K562 (cell line): ENCODE data around the gene FAM200B. TPM values are rescaled to one million over a fixed set of nuclear protein-coding genes. Genes with fewer than 3 reads are reported as not detected.

Source experiments
- ATAC-seq: fragments of 200-7000 bp; cut with Tn5 transposase; 3 replicates; pipeline ENCODE4 v1.9.1; 2020; ENCODE audit warnings: moderate library complexity
- BruUV-seq: library from RNA; stranded (reverse); fragments of 400-500 nt; replicated peaks from 2 replicates; lab custom pipeline; 2021; lab: Mats Ljungman, UMichigan
- CTCF ChIA-PET: fragments of 300-600 bp; formaldehyde crosslinking; extraction: SDS; loops from one replicate; lab custom pipeline; 2021; ENCODE audit warnings: low intra/inter-chr PET ratio; lab: Yijun Ruan, JAX
- POLR2A ChIA-PET: fragments of 300-600, 350-650 bp; sonication (Branson Sonifier 250); formaldehyde crosslinking; extraction: SDS; loops from one replicate; lab custom pipeline; 2021; ENCODE audit warnings: antibody characterized with exemption, inconsistent platforms; lab: Yijun Ruan, JAX
- DNase-seq, 4 experiments: peaks; one replicate each; pipeline versions ENCODE4 v3.0.0 to v3.0.0-alpha.2; 2011 to 2018; ENCODE audit warnings: low spot score in 3 of 4, mixed read lengths in 3 of 4; ENCODE audit errors: extremely low read depth in 1 of 4
- FAIRE-seq: peaks from 2 replicates; lab custom pipeline; 2011; peaks lifted over from hg19 to GRCh38; lab: Jason Lieb, UNC
- H2AFZ ChIP-seq: 2 replicates; pipeline ENCODE4 v1.6.0; 2011; ENCODE audit warnings: low read depth, low read length, control low read depth, inconsistent platforms
- H3K27ac ChIP-seq: fragments of 200-600 bp; 3 replicates; pipeline ENCODE4 v1.8.0; 2011; ENCODE audit warnings: low read depth, mild to moderate bottlenecking, control low read depth, inconsistent platforms, low read length, moderate library complexity, mixed read lengths; ENCODE audit errors: extremely low read depth
- H3K27me3 ChIP-seq, 2 experiments: fragments of 300-600 bp in 1 of 2; 2 replicates in 1 of 2; 3 replicates in 1 of 2; pipeline versions ENCODE4 v1.6.0 to v1.8.0; 2011; ENCODE audit warnings: inconsistent platforms in 2 of 2, low read length in 2 of 2, mild to moderate bottlenecking in 1 of 2, mixed read lengths in 1 of 2, moderate library complexity in 1 of 2; ENCODE audit not compliant: control insufficient read depth in 2 of 2, insufficient read depth in 2 of 2
- H3K36me3 ChIP-seq: fragments of 300-600 bp; 3 replicates; pipeline ENCODE4 v1.8.0; 2011; ENCODE audit warnings: mild to moderate bottlenecking, low read length, inconsistent platforms; ENCODE audit not compliant: control insufficient read depth, insufficient read depth
- H3K4me1 ChIP-seq, 2 experiments: fragments of 200-600 bp in 1 of 2; replicated peaks in 1 of 2; 2 replicates in 1 of 2; 3 replicates in 1 of 2; pipeline versions ENCODE4 v1.5.1 to v1.8.0; 2011; ENCODE audit warnings: inconsistent platforms in 2 of 2, low read length in 2 of 2, mild to moderate bottlenecking in 1 of 2, mixed read lengths in 1 of 2, moderate library complexity in 1 of 2; ENCODE audit not compliant: control insufficient read depth in 2 of 2, insufficient read depth in 2 of 2
- H3K4me2 ChIP-seq: 2 replicates; pipeline ENCODE4 v1.6.1; 2011; ENCODE audit warnings: low read length, control low read depth, inconsistent platforms, mixed read lengths; ENCODE audit not compliant: insufficient read depth
- H3K4me3 ChIP-seq: fragments of 200-600 bp; sonication (generic), shearing (Covaris generic); 2 replicates; pipeline ENCODE4 v1.5.1; 2016; ENCODE audit warnings: control low read depth, inconsistent platforms
- H3K79me2 ChIP-seq: fragments of 200-600 bp; 3 replicates; pipeline ENCODE4 v1.8.0; 2011; ENCODE audit warnings: low read length, inconsistent platforms; ENCODE audit not compliant: control insufficient read depth, insufficient read depth
- H3K9ac ChIP-seq, 2 experiments: 2 replicates each; pipeline versions ENCODE4 v1.6.0 to v1.6.1; 2011; ENCODE audit warnings: low read depth in 2 of 2, low read length in 2 of 2, control low read depth in 1 of 2, inconsistent platforms in 1 of 2, mild to moderate bottlenecking in 1 of 2, mixed read lengths in 1 of 2; ENCODE audit not compliant: insufficient read depth in 1 of 2
- H3K9me1 ChIP-seq: one replicate; pipeline ENCODE4 v1.6.0; 2011; ENCODE audit warnings: inconsistent platforms, mild to moderate bottlenecking, low read length, moderate library complexity; ENCODE audit not compliant: control insufficient read depth, insufficient read depth
- H3K9me3 ChIP-seq: replicated peaks from 2 replicates; pipeline ENCODE4 v1.5.1; 2011; ENCODE audit warnings: low read depth, low read length, inconsistent platforms; ENCODE audit not compliant: control insufficient read depth, insufficient read depth
- H4K20me1 ChIP-seq: replicated peaks from 2 replicates; pipeline ENCODE4 v1.6.1; 2011; ENCODE audit warnings: low read length, inconsistent platforms, mixed read lengths; ENCODE audit not compliant: control insufficient read depth, insufficient read depth
- ARID2 ChIP-seq: fragments of 450-650 bp; IDR thresholded peaks from 2 replicates; pipeline ENCODE4 v1.6.1; 2017; ENCODE audit warnings: antibody characterized with exemption, mild to moderate bottlenecking
- NR2C1 ChIP-seq, 2 experiments: fragments of 450-650 bp; IDR thresholded peaks; 2 replicates each; pipeline ENCODE4 v1.6.1; 2017; ENCODE audit warnings: mild to moderate bottlenecking in 2 of 2, antibody characterized with exemption in 1 of 2, inconsistent platforms in 1 of 2, missing compliant biosample characterization in 1 of 2, missing genetic modification characterization in 1 of 2
- ZNF239 ChIP-seq: fragments of 250-450 bp; sonication (Bioruptor Pico); IDR thresholded peaks from 2 replicates; pipeline ENCODE4 v1.4.0; 2020; ENCODE audit warnings: mild to moderate bottlenecking
- whole genome bisulfite sequencing: fragments of 100-300 bp; shearing (Covaris generic); methylation state at CpG from one replicate; pipeline ENCODE4 v1.1.6; 2016; ENCODE audit warnings: low coverage, mixed read lengths; ENCODE audit not compliant: insufficient coverage; ENCODE audit errors: missing lambda C conversion rate; 5-methylcytosine and 5-hydroxymethylcytosine counted together
- in situ Hi-C: fragments of 300-500 bp; cut with MboI; formaldehyde crosslinking; loops from 4 replicates; pipeline ENCODE4 v1.15.0; 2018; ENCODE audit warnings: inconsistent platforms, mixed read lengths
- intact Hi-C: fragments of 100-400 bp; cut with micrococcal nuclease; formaldehyde crosslinking; loops from 2 replicates; pipeline ENCODE4 v1.14.2; 2022
- polyA plus RNA-seq, 8 experiments: library from polyadenylated mRNA; depleted of rRNA in 4 of 8; stranded (reverse) in 5 of 8; unstranded in 3 of 8; fragments of >200 nt; fragmentation: Nextera tagmentation in 2 of 8; fragmentation: Illumina TruSeq in 1 of 8; extraction: Ambion mirVana in 2 of 8; extraction: Trizol in 1 of 8; gene quantifications; 2 replicates each; pipeline versions ENCODE4 v1.2.1 to v1.2.3, GENCODE V29; 2011 to 2014; ENCODE audit warnings: inconsistent platforms in 1 of 8, missing spikeins in 1 of 8
- total RNA-seq, 7 experiments: library from RNA; depleted of rRNA in 6 of 7; stranded (reverse); fragments of >200 nt in 6 of 7; fragmentation: Illumina TruSeq in 2 of 7; extraction: Trizol in 2 of 7; gene quantifications; 2 replicates each; pipeline versions ENCODE4 v1.2.1 to v1.2.3, GENCODE V29; 2011 to 2021; ENCODE audit warnings: low replicate concordance in 1 of 7
- TF ChIP-seq, protein P1 (sequence below): fragments of 450-650 bp; formaldehyde crosslinking; IDR thresholded peaks from 2 replicates; pipeline ENCODE4 v1.4.0; 2020; ENCODE audit warnings: mild to moderate bottlenecking, mixed read lengths

The FAM200B gene
- total and polyA plus RNA-seq, 9 of the 15 experiments (the other 6 are each of a cell fraction or from before 2014, with no cell fraction given): 17.4 to 48.0 (median 25.5) TPM

DNA sequence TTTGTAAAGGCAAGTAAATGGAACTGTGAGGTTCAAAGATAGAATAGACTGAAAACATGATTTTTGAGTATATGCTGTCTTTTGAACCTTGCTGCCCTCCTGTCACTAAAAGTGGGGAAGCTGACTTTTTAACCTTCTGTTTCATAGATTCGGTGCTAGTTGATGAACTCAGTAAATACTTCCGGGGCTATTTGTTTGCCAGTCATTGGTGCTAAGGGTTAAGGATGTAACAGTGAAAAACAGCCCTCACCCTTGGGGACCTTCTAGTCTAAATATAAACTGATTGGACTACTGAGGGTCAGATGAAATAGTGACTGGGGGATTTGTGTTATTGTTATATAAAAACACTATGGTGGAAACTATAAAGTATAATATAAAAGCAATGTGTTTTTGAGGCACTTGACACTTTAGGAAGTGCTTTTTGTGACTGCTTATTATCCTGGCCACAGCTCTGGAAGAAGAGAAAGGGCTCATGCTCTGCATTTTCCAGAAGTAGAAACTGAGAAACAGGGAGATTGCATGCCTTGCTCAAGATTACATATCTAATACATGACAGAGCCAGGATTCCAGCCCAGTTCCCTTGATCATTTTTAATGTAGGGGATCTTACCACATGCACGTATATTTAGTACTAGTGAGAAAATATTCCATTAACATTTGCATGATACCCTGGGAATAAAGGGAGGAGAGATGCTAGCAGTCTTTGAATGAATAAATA lies 25.2 kb downstream of the FAM200B start:
- intact Hi-C loops: no loop called here
- H3K4me3 ChIP-seq: no peak overlapping the region
- BruUV-seq: no TSS peak
- POLR2A ChIA-PET: no interaction called here
- no peak overlapping the region for H3K9ac ChIP-seq
- H3K79me2 ChIP-seq: no peaks in the 10 kb centered on the region
- H3K27me3 ChIP-seq: peaks cover 0 to 14% of the 10 kb centered on the region in 2 experiments; a peak in 3 of 5 replicates
- CTCF ChIA-PET: no interaction called here
- no peak for DNase-seq
- H4K20me1 ChIP-seq: no peaks in the 10 kb centered on the region
- TF ChIP-seq NR2C1 (IDR thresholded peaks at IDR 0.05) (peak; percentile 53), NR2C1 (tag; IDR thresholded peaks at IDR 0.05) (no peak)
- TF ChIP-seq, protein P1, sequence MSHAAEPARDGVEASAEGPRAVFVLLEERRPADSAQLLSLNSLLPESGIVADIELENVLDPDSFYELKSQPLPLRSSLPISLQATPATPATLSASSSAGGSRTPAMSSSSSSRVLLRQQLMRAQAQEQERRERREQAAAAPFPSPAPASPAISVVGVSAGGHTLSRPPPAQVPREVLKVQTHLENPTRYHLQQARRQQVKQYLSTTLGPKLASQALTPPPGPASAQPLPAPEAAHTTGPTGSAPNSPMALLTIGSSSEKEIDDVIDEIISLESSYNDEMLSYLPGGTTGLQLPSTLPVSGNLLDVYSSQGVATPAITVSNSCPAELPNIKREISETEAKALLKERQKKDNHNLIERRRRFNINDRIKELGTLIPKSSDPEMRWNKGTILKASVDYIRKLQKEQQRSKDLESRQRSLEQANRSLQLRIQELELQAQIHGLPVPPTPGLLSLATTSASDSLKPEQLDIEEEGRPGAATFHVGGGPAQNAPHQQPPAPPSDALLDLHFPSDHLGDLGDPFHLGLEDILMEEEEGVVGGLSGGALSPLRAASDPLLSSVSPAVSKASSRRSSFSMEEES (CRISPR knock-in tag): no peak
- ATAC-seq: no peak
- no peak overlapping the region for H3K4me2 ChIP-seq
- H3K9me1 ChIP-seq: no peaks in the 10 kb centered on the region
- WGBS: 0% methylated on average over 3 of the region's 3 CpGs
- H2AFZ ChIP-seq: no peak overlapping the region
- in situ Hi-C loops: no loop called here
- no peaks in the 10 kb centered on the region for H3K9me3 ChIP-seq
- H3K36me3 ChIP-seq: no peaks in the 10 kb centered on the region
- FAIRE-seq: no peak
- H3K27ac ChIP-seq: no peak overlapping the region
- H3K4me1 ChIP-seq: no peaks in the 10 kb centered on the region

DNA sequence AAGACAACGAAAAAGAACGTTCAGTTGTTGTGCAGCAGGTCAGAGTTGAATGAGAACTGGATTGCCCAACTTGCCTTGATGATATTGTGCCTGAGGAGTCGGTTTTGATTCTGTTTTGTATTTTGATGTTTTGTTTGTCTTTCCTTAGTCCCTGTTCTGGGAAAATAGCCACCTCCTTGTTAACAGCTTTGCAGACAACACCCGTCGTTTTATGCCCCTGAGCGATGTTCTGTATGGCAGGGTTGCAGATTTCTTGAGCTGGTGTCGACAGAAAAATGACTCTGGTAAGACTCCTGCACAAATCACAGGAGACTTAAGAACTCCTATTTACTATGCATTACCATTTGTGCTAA lies 25.7 kb downstream of the FAM200B start:
- Histone ChIP-seq H4K20me1 (no peaks in the 10 kb centered on the region), H3K9ac (no peak overlapping the region), H3K27me3 (peaks cover 0 to 14% of the 10 kb centered on the region in 2 experiments; a peak in 3 of 5 replicates), H3K79me2 (no peaks in the 10 kb centered on the region), H3K4me1 (no peaks in the 10 kb centered on the region), H2AFZ (no peak overlapping the region), H3K9me1 (no peaks in the 10 kb centered on the region), H3K4me2 (no peak overlapping the region), H3K27ac (no peak overlapping the region), H3K4me3 (no peak overlapping the region), H3K9me3 (no peaks in the 10 kb centered on the region), H3K36me3 (no peaks in the 10 kb centered on the region)
- POLR2A ChIA-PET: no interaction called here
- in situ Hi-C loops: no loop called here
- 0% methylated on average over 7 of the region's 7 CpGs for WGBS
- TF ChIP-seq ARID2: no peak
- no peak for TF ChIP-seq ZNF239
- BruUV-seq: no TSS peak
- CTCF ChIA-PET: no interaction called here
- intact Hi-C loops: no loop called here
- ATAC-seq (no peak), FAIRE-seq (no peak), DNase-seq (no peak)
